HG02938 (cell line): ENCODE measurements around the gene RBL1.

ENCODE experiments used
- ATAC-seq: cut with Tn5 transposase; IDR thresholded peaks from one replicate; pipeline ENCODE4 v1.9.1; 2021; ENCODE audit warnings: mild to moderate bottlenecking, moderate library complexity; ENCODE audit not compliant: unreplicated experiment

The RBL1 gene

GRCh38 chr20:36951979-36952738, 143.6 kb downstream of the RBL1 start:
- ATAC-seq = no peak

- ATAC-seq = peak; percentile 80
Observed at GRCh38 chr20:36951198-36951978, 144.4 kb downstream of the RBL1 start, which contains the start of gene SAMHD1. Gene SAMHD1 (minus strand): TSS chr20:36951708. CDS start chr20:36951643, 65 bp downstream.

GRCh38 chr20:36950414-36951197, 145.2 kb downstream of the RBL1 start:
- ATAC-seq = peak; percentile 1
